SK-N-SH (cell line): ENCODE data around the gene TM2D1. TPM values are rescaled to one million over a fixed set of nuclear protein-coding genes. Genes with fewer than 3 reads are reported as not detected.

Experiments
- CTCF ChIA-PET: fragments of 300-600, 350-600 bp; formaldehyde crosslinking; extraction: SDS; loops from one replicate; lab custom pipeline; 2021; lab: Yijun Ruan, JAX
- POLR2A ChIA-PET: fragments of 350-600 bp; sonication (Branson Sonifier 250); formaldehyde crosslinking; extraction: SDS; loops from one replicate; lab custom pipeline; 2020; ENCODE audit warnings: antibody characterized with exemption, inconsistent platforms; lab: Yijun Ruan, JAX
- DNase-seq: peaks from one replicate; pipeline ENCODE4 v3.0.0; 2012
- H2AFZ ChIP-seq: fragments of 200-600 bp; sonication (generic); 2 replicates; pipeline ENCODE4 v1.8.1; 2016; ENCODE audit warnings: antibody characterized with exemption, mild to moderate bottlenecking, low read depth
- H3F3A ChIP-seq: fragments of 200-600 bp; sonication (generic); replicated peaks from 2 replicates; pipeline ENCODE3; 2016; ENCODE audit warnings: antibody characterized with exemption, mild to moderate bottlenecking; ENCODE audit not compliant: insufficient read depth
- H3K27ac ChIP-seq, 2 experiments: fragments of 200-500 bp in 1 of 2; fragments of 200-600 bp in 1 of 2; sonication (Bioruptor generic) in 1 of 2; sonication (generic), shearing (Covaris generic) in 1 of 2; 2 replicates each; pipeline versions ENCODE4 v1.5.1 to v1.6.1; 2014 to 2016; ENCODE audit warnings: low read depth in 2 of 2, inconsistent platforms in 1 of 2, low read length in 1 of 2, mild to moderate bottlenecking in 1 of 2, mixed read lengths in 1 of 2
- H3K27me3 ChIP-seq: fragments of 200-600 bp; sonication (generic), shearing (Covaris generic); 2 replicates; pipeline ENCODE4 v1.6.1; 2016; ENCODE audit warnings: mixed run types; ENCODE audit not compliant: insufficient read depth
- H3K36me3 ChIP-seq, 2 experiments: fragments of 200-500 bp in 1 of 2; fragments of 200-600 bp in 1 of 2; sonication (Bioruptor generic) in 1 of 2; sonication (generic) in 1 of 2; replicated peaks in 1 of 2; 2 replicates each; pipeline versions ENCODE3 to v1.5.1; 2014 to 2016; ENCODE audit warnings: low read length in 1 of 2, mild to moderate bottlenecking in 1 of 2; ENCODE audit not compliant: insufficient read depth in 2 of 2, control insufficient read depth in 1 of 2
- H3K4me1 ChIP-seq, 2 experiments: fragments of 200-500 bp in 1 of 2; fragments of 200-600 bp in 1 of 2; sonication (Bioruptor generic) in 1 of 2; sonication (generic), shearing (Covaris generic) in 1 of 2; 2 replicates each; pipeline versions ENCODE4 v1.5.1 to v1.6.1; 2014 to 2016; ENCODE audit warnings: low read depth in 1 of 2, low read length in 1 of 2, mixed run types in 1 of 2; ENCODE audit not compliant: insufficient read depth in 2 of 2, control insufficient read depth in 1 of 2
- H3K4me2 ChIP-seq: fragments of 200-600 bp; sonication (generic), shearing (Covaris generic); 2 replicates; pipeline ENCODE4 v1.6.1; 2017; ENCODE audit warnings: mixed run types
- H3K4me3 ChIP-seq, 2 experiments: fragments of 200-500 bp in 1 of 2; fragments of 200-600 bp in 1 of 2; sonication (Bioruptor generic) in 1 of 2; sonication (generic), shearing (Covaris generic) in 1 of 2; 2 replicates each; pipeline versions ENCODE4 v1.5.1 to v1.8.1; 2014 to 2016; ENCODE audit warnings: low read depth in 2 of 2, inconsistent platforms in 1 of 2, low read length in 1 of 2, mild to moderate bottlenecking in 1 of 2, mixed read lengths in 1 of 2, moderate library complexity in 1 of 2
- H3K79me2 ChIP-seq: fragments of 200-600 bp; sonication (generic); 2 replicates; pipeline ENCODE4 v1.8.1; 2017; ENCODE audit warnings: mild to moderate bottlenecking; ENCODE audit not compliant: insufficient read depth
- H3K9ac ChIP-seq: fragments of 200-600 bp; sonication (generic); 2 replicates; pipeline ENCODE4 v1.6.1; 2017; ENCODE audit warnings: mixed run types
- H3K9me2 ChIP-seq: fragments of 200-600 bp; sonication (generic); 2 replicates; pipeline ENCODE4 v1.6.1; 2017; ENCODE audit warnings: mixed run types
- H3K9me3 ChIP-seq: fragments of 200-600 bp; sonication (generic); 2 replicates; pipeline ENCODE4 v1.6.1; 2017; ENCODE audit warnings: mixed run types, mild to moderate bottlenecking, moderate library complexity
- H4K20me1 ChIP-seq: fragments of 200-600 bp; sonication (generic); 2 replicates; pipeline ENCODE4 v1.6.1; 2017; ENCODE audit warnings: mild to moderate bottlenecking, mixed run types; ENCODE audit not compliant: insufficient read depth
- CHD2 ChIP-seq: fragments of 150-350 bp; IDR thresholded peaks from 2 replicates; pipeline ENCODE4 v1.6.1; 2018; ENCODE audit warnings: low read length; ENCODE audit not compliant: partially characterized antibody
- EZH2phosphoT487 ChIP-seq: fragments of 200-600 bp; sonication (generic); IDR thresholded peaks from 2 replicates; pipeline ENCODE4 v1.6.1; 2017; ENCODE audit warnings: low read depth, mixed run types, mild to moderate bottlenecking, antibody characterized with exemption, moderate library complexity, borderline replicate concordance
- FOSL2 ChIP-seq: IDR thresholded peaks from 2 replicates; pipeline ENCODE4 v1.4.0; 2012; ENCODE audit warnings: low read depth, mild to moderate bottlenecking, moderate library complexity, borderline replicate concordance
- FOXJ3 ChIP-seq: sonication (generic); formaldehyde crosslinking; IDR thresholded peaks from 2 replicates; pipeline ENCODE4 v1.5.1; 2020; ENCODE audit warnings: mild to moderate bottlenecking, missing genetic modification reagents
- FOXM1 ChIP-seq: IDR thresholded peaks from 2 replicates; pipeline ENCODE4 v1.4.0; 2012; ENCODE audit warnings: low read depth, mild to moderate bottlenecking
- GABPA ChIP-seq: IDR thresholded peaks from 2 replicates; pipeline ENCODE4 v1.4.0; 2012; ENCODE audit warnings: low read depth, mild to moderate bottlenecking
- IRF3 ChIP-seq: fragments of 150-350 bp; IDR thresholded peaks from 2 replicates; pipeline ENCODE4 v1.6.1; 2016; ENCODE audit warnings: mild to moderate bottlenecking, low read depth, low read length
- MXI1 ChIP-seq: IDR thresholded peaks from 2 replicates; pipeline ENCODE4 v1.6.1; 2012; ENCODE audit warnings: mild to moderate bottlenecking, low read depth, low read length, improper control_type of control experiment
- NFIC ChIP-seq: IDR thresholded peaks from 2 replicates; pipeline ENCODE4 v1.4.0; 2012; ENCODE audit warnings: borderline replicate concordance
- NRF1 ChIP-seq: IDR thresholded peaks from 2 replicates; pipeline ENCODE4 v1.6.1; 2012; ENCODE audit warnings: low read depth, mild to moderate bottlenecking, low read length
- PBX3 ChIP-seq: IDR thresholded peaks from 2 replicates; pipeline ENCODE4; 2012
- RCOR1 ChIP-seq: fragments of 150-350 bp; IDR thresholded peaks from 2 replicates; pipeline ENCODE4 v1.6.1; 2017; ENCODE audit warnings: antibody characterized with exemption, low read length
- RFX5 ChIP-seq: IDR thresholded peaks from 2 replicates; pipeline ENCODE4 v1.6.1; 2012; ENCODE audit warnings: mild to moderate bottlenecking, improper control_type of control experiment, low read length
- SMC3 ChIP-seq: IDR thresholded peaks from 2 replicates; pipeline ENCODE4 v1.6.1; 2012; ENCODE audit warnings: low read depth, low read length, improper control_type of control experiment
- TAF1 ChIP-seq: IDR thresholded peaks from 2 replicates; pipeline ENCODE4 v1.6.1; 2012; ENCODE audit warnings: low read depth, mild to moderate bottlenecking, low read length, moderate library complexity, borderline replicate concordance
- ZBTB33 ChIP-seq: IDR thresholded peaks from 2 replicates; pipeline ENCODE4 v1.4.0; 2012; ENCODE audit warnings: low read depth, borderline replicate concordance
- WGBS: methylation state at CpG from one replicate; pipeline ENCODE4 v1.1.6; 2017; ENCODE audit warnings: low lambda C conversion rate; 5-methylcytosine and 5-hydroxymethylcytosine counted together
- polyA plus RNA-seq, 3 experiments: library from polyadenylated mRNA; depleted of rRNA; stranded (reverse); fragments of >200 nt; gene quantifications; 2 replicates each; pipeline ENCODE4 v1.2.3, GENCODE V29; 2012
- TF ChIP-seq, protein P1 (sequence below): IDR thresholded peaks from 2 replicates; pipeline ENCODE4 v1.4.0; 2012; ENCODE audit warnings: low read depth, borderline replicate concordance
- TF ChIP-seq, protein P2 (sequence below): fragments of 200-600 bp; sonication (generic); IDR thresholded peaks from 2 replicates; pipeline ENCODE4 v1.6.1; 2017; ENCODE audit warnings: antibody characterized with exemption, mild to moderate bottlenecking, moderate library complexity

TM2D1 gene
- polyA plus RNA-seq, 1 of the 3 experiments (the other 2 are of a cell fraction): 58.6 TPM

GRCh38 chr1:61636814-61637213, 88.1 kb downstream of the TM2D1 start:
- CTCF ChIA-PET: no interaction called here
- H3K9me2 ChIP-seq: no peaks in the 10 kb centered on the region
- 53% methylated on average over 3 of the region's 3 CpGs for WGBS

DNA sequence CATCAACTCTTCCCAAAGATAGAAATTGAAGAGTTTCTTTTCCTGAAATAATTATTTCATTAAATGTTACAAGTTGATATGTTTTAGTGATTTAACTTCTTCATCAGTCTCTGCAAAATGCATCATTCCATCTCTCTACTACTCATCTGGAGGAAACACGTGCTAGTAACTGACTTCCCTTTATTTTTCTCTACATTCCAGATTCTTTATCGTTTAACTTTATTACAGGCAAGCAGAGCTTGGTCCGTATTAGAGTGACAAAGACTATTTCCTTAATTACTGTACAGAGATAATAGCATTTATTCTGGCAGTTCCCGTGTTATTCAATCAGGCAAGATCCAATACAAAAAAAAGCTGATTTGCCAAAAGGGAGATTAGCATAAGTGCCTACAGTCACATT, 88.6 kb downstream of the TM2D1 start:
- Histone ChIP-seq H3K4me1 (0 out of 4 replicates have a peak, but pooled peaks cover 0 to 5% of the 10 kb centered on the region in 2 experiments), H3K9me2 (no peaks in the 10 kb centered on the region), H3K9me3 (no peaks in the 10 kb centered on the region), H4K20me1 (no peaks in the 10 kb centered on the region), H3K9ac (no peak overlapping the region), H3K79me2 (no peaks in the 10 kb centered on the region), H3K27me3 (no peaks in the 10 kb centered on the region), H3K4me2 (no peak overlapping the region), H3F3A (no peaks in the 10 kb centered on the region), H3K27ac (no peak overlapping the region), H3K36me3 (no peaks in the 10 kb centered on the region), H3K4me3 (no peak overlapping the region), H2AFZ (no peak overlapping the region)
- WGBS: 68% methylated on average over 4 of the region's 4 CpGs
- POLR2A ChIA-PET: no interaction called here
- CTCF ChIA-PET: no interaction called here
- DNase-seq: no peak
- no peak for TF ChIP-seq EZH2phosphoT487
- TF ChIP-seq FOSL2: no peak
- TF ChIP-seq FOXJ3 (CRISPR knock-in tag): no peak
- TF ChIP-seq RCOR1: no peak
- no peak for TF ChIP-seq GABPA
- TF ChIP-seq IRF3: no peak
- no peak for TF ChIP-seq SMC3
- no peak for TF ChIP-seq FOXM1
- no peak for TF ChIP-seq ZBTB33
- TF ChIP-seq CHD2: no peak
- TF ChIP-seq MXI1: no peak
- no peak for TF ChIP-seq RFX5
- no peak for TF ChIP-seq NRF1

More at GRCh38 chr1:61636814-61637213, 88.1 kb downstream of the TM2D1 start:
- 0 out of 4 replicates have a peak, but pooled peaks cover 0 to 5% of the 10 kb centered on the region in 2 experiments for H3K4me1 ChIP-seq
- no peak overlapping the region for H3K4me3 ChIP-seq
- H3K79me2 ChIP-seq: no peaks in the 10 kb centered on the region
- POLR2A ChIA-PET: no interaction called here
- TF ChIP-seq, protein P1, sequence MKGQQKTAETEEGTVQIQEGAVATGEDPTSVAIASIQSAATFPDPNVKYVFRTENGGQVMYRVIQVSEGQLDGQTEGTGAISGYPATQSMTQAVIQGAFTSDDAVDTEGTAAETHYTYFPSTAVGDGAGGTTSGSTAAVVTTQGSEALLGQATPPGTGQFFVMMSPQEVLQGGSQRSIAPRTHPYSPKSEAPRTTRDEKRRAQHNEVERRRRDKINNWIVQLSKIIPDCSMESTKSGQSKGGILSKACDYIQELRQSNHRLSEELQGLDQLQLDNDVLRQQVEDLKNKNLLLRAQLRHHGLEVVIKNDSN: no peak
- TF ChIP-seq, protein P2, sequence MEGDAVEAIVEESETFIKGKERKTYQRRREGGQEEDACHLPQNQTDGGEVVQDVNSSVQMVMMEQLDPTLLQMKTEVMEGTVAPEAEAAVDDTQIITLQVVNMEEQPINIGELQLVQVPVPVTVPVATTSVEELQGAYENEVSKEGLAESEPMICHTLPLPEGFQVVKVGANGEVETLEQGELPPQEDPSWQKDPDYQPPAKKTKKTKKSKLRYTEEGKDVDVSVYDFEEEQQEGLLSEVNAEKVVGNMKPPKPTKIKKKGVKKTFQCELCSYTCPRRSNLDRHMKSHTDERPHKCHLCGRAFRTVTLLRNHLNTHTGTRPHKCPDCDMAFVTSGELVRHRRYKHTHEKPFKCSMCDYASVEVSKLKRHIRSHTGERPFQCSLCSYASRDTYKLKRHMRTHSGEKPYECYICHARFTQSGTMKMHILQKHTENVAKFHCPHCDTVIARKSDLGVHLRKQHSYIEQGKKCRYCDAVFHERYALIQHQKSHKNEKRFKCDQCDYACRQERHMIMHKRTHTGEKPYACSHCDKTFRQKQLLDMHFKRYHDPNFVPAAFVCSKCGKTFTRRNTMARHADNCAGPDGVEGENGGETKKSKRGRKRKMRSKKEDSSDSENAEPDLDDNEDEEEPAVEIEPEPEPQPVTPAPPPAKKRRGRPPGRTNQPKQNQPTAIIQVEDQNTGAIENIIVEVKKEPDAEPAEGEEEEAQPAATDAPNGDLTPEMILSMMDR: no peak
- no peak for TF ChIP-seq TAF1
- TF ChIP-seq PBX3: no peak
- no peak for TF ChIP-seq FOSL2
- no peak for TF ChIP-seq RCOR1
- no peak for TF ChIP-seq NFIC
- TF ChIP-seq GABPA: no peak
- H3K4me2 ChIP-seq: no peak overlapping the region
- no peaks in the 10 kb centered on the region for H3K36me3 ChIP-seq
- no peak overlapping the region for H2AFZ ChIP-seq
- no peak overlapping the region for H3K27ac ChIP-seq
- H3K27me3 ChIP-seq: no peaks in the 10 kb centered on the region
- no peak for DNase-seq
- H4K20me1 ChIP-seq: no peaks in the 10 kb centered on the region
- H3F3A ChIP-seq: no peaks in the 10 kb centered on the region
- no peak overlapping the region for H3K9ac ChIP-seq
- no peaks in the 10 kb centered on the region for H3K9me3 ChIP-seq
